PC-9 (cell line): ENCODE results near the gene LMNTD2.

Experiments used
- CTCF ChIP-seq: fragments of 200-600 bp; sonication (generic); conservative IDR thresholded peaks from 2 replicates; pipeline ENCODE4 v1.6.1; 2017; ENCODE audit warnings: mixed run types, antibody characterized with exemption, mild to moderate bottlenecking, moderate library complexity
- EZH2 ChIP-seq: fragments of 200-600 bp; sonication (generic); IDR thresholded peaks from 2 replicates; pipeline ENCODE4 v1.8.0; 2017; ENCODE audit warnings: antibody characterized with exemption, low read depth

DNA sequence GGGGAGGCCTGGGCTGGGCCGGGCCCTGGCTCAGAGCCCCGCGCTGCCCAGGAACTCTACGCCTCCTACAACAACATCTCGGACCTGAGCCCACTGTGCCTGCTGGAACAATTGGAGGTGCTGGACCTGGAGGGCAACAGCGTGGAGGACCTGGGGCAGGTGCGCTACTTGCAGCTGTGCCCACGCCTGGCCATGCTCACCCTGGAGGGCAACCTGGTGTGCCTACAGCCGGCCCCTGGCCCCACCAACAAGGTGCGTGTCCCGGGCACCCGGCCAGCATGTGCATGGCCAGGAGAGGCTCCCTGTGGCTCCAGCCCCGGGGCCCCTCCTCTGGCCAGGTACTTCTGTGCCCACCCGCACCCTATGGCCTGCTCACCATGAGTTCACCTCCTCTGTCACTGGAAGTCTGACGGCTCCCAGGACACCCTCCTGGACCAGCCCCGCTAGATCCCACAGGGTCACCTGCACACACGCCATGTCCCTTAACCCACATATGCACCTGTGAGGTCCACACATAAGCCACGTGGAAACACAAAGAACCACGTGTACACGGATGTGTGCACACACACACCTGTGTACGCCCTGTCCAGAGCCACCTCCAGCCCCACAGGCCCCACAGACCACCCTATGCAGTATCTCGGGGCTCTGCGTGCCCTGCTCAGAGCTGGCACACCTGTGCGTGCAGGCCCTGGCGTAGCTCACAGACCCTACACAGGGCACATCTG is 10.4 kb downstream of the LMNTD2 start:
- TF ChIP-seq CTCF (no peak), EZH2 (no peak)
